ENCODE measurements around the gene PRKCH. TPM values are rescaled to one million over a fixed set of nuclear protein-coding genes. Genes with fewer than 3 reads are reported as not detected.
A peak's percentile ranks its signal among the peaks of the same experiment; 100 is the strongest.

The PRKCH gene
- total and polyA plus RNA-seq, 3 donors from 2014 or later: 15.0 to 26.8 (median 25.4) TPM

- Histone ChIP-seq H3K36me3 (ENCODE audit: low read depth, missing control alignments) (no peaks in the 10 kb centered on the region), H3K9me3 (no peaks in the 10 kb centered on the region), H3K27ac (peak overlapping the region in 1 of 2 donors; percentile 45), H3K4me3 (no peak overlapping the region), H3K4me1 (no peaks in the 10 kb centered on the region), H3K27me3 (no peaks in the 10 kb centered on the region)
- no peak for TF ChIP-seq CTCF (IDR thresholded peaks at IDR 0.05)
- TF ChIP-seq POLR2A (IDR thresholded peaks at IDR 0.05): no peak
- 73 to 87% methylated on average over 4 of the region's 4 CpGs for WGBS, 2 donors
- intact Hi-C loops (cut with DNase I; ENCODE audit: low total_unique reads): no loop called here
- DNase-seq: no peak
These were observed 22.6 kb downstream of the PRKCH start for GRCh38 chr14:61343991-61344405.

GRCh38 chr14:61344437-61345150, 23.2 kb downstream of the PRKCH start:
- no peak for DNase-seq
- Histone ChIP-seq H3K36me3 (ENCODE audit: low read depth, missing control alignments) (no peaks in the 10 kb centered on the region), H3K9me3 (no peaks in the 10 kb centered on the region), H3K27ac (no peak overlapping the region), H3K27me3 (no peaks in the 10 kb centered on the region), H3K4me3 (no peak overlapping the region), H3K4me1 (no peaks in the 10 kb centered on the region)
- TF ChIP-seq CTCF (IDR thresholded peaks at IDR 0.05) (no peak), POLR2A (IDR thresholded peaks at IDR 0.05) (no peak)
- 71% methylated on average over 7 of the region's 7 CpGs for WGBS, 2 donors
- intact Hi-C loops (cut with DNase I; ENCODE audit: low total_unique reads): no loop called here

GRCh38 chr14:61345151-61345482, 23.7 kb downstream of the PRKCH start:
- Histone ChIP-seq H3K27me3 (no peaks in the 10 kb centered on the region), H3K4me1 (no peaks in the 10 kb centered on the region), H3K36me3 (ENCODE audit: low read depth, missing control alignments) (no peaks in the 10 kb centered on the region), H3K9me3 (no peaks in the 10 kb centered on the region), H3K4me3 (no peak overlapping the region), H3K27ac (no peak overlapping the region)
- 71 to 79% methylated on average over 2 of the region's 2 CpGs for WGBS, 2 donors
- intact Hi-C loops (cut with DNase I; ENCODE audit: low total_unique reads): no loop called here
- DNase-seq: no peak
- TF ChIP-seq CTCF (IDR thresholded peaks at IDR 0.05) (no peak), POLR2A (IDR thresholded peaks at IDR 0.05) (no peak)

GRCh38 chr14:61346221-61346620, 24.8 kb downstream of the PRKCH start:
- TF ChIP-seq CTCF (IDR thresholded peaks at IDR 0.05) (no peak), POLR2A (IDR thresholded peaks at IDR 0.05) (no peak)
- Histone ChIP-seq H3K9me3 (no peaks in the 10 kb centered on the region), H3K27me3 (no peaks in the 10 kb centered on the region), H3K27ac (no peak overlapping the region), H3K4me3 (no peak overlapping the region), H3K4me1 (no peaks in the 10 kb centered on the region), H3K36me3 (ENCODE audit: low read depth, missing control alignments) (no peaks in the 10 kb centered on the region)
- DNase-seq: no peak
- intact Hi-C loops (cut with DNase I; ENCODE audit: low total_unique reads): no loop called here
- 73 to 83% methylated on average over 2 of the region's 2 CpGs for WGBS, 2 donors

- WGBS, 2 donors: 56 to 74% methylated on average over 4 of the region's 4 CpGs
- Histone ChIP-seq H3K4me1 (no peaks in the 10 kb centered on the region), H3K9me3 (no peaks in the 10 kb centered on the region), H3K27ac (no peak overlapping the region), H3K27me3 (no peaks in the 10 kb centered on the region), H3K4me3 (no peak overlapping the region), H3K36me3 (ENCODE audit: low read depth, missing control alignments) (no peaks in the 10 kb centered on the region)
- DNase-seq: no peak
- intact Hi-C loops (cut with DNase I; ENCODE audit: low total_unique reads): no loop called here
- TF ChIP-seq CTCF (IDR thresholded peaks at IDR 0.05) (no peak), POLR2A (IDR thresholded peaks at IDR 0.05) (no peak)
These were observed 25.4 kb downstream of the PRKCH start for GRCh38 chr14:61346793-61347192.
